Activated CD8-positive, alpha-beta T cell treated with anti-CD3 and anti-CD28 coated beads for 36 hours (primary cell): Measurements from ENCODE around the gene TMEM14B. TPM values are rescaled to one million over a fixed set of nuclear protein-coding genes. Genes with fewer than 3 reads are reported as not detected.
"Not testable (repeated sequence)": the region's sequence is repeated elsewhere in the genome, so short reads cannot be mapped to it uniquely, and the experiment has no call there.

Source experiments
- ATAC-seq: fragments of 200-7000 bp; cut with Tn5 transposase; one replicate; pipeline ENCODE4 v1.10.0; 2021; ENCODE audit warnings: mild to moderate bottlenecking, moderate library complexity
- CTCF ChIA-PET: fragments of 350-600 bp; sonication (Branson Sonifier 250); formaldehyde crosslinking; loops from one replicate; lab custom pipeline; 2021; ENCODE audit warnings: antibody characterized with exemption; lab: Charles Lee
- POLR2A ChIA-PET: fragments of 350-600 bp; sonication (Branson Sonifier 250); formaldehyde crosslinking; loops from one replicate; lab custom pipeline; 2021; ENCODE audit warnings: antibody characterized with exemption; lab: Charles Lee
- DNase-seq: peaks from one replicate; pipeline ENCODE4 v3.0.0-alpha.2; 2020
- H3K27ac Mint-ChIP-seq: one replicate; pipeline ENCODE4 v1.8.0; 2021; ENCODE audit warnings: mild to moderate bottlenecking, mixed read lengths
- H3K27me3 Mint-ChIP-seq: one replicate; pipeline ENCODE4 v1.8.0; 2021; ENCODE audit warnings: mixed read lengths
- H3K36me3 Mint-ChIP-seq: one replicate; pipeline ENCODE4 v1.8.0; 2021; ENCODE audit warnings: low read depth, mixed read lengths
- H3K4me1 Mint-ChIP-seq: one replicate; pipeline ENCODE4 v1.8.0; 2021; ENCODE audit warnings: low read depth, mixed read lengths
- H3K4me3 Mint-ChIP-seq: one replicate; pipeline ENCODE4 v1.8.0; 2021; ENCODE audit warnings: mild to moderate bottlenecking, moderate library complexity, mixed read lengths
- H3K9me3 Mint-ChIP-seq: one replicate; pipeline ENCODE4 v1.8.0; 2021; ENCODE audit warnings: mixed read lengths
- intact Hi-C: fragments of 100-400 bp; cut with micrococcal nuclease; formaldehyde crosslinking; loops from one replicate; pipeline ENCODE4 v1.10.0; 2022
- total RNA-seq, 2 experiments: library from RNA; stranded (reverse); gene quantifications; one replicate each; pipeline ENCODE4 v1.2.3, GENCODE V29; 2021
- TF ChIP-seq, protein P1 (sequence below): fragments of 200-600 bp; IDR thresholded peaks from one replicate; pipeline ENCODE4 v1.8.0; 2022; ENCODE audit warnings: antibody characterized with exemption, mild to moderate bottlenecking

The TMEM14B gene
- total RNA-seq, 2 experiments from 2014 or later: 92.1 to 94.2 TPM

DNA sequence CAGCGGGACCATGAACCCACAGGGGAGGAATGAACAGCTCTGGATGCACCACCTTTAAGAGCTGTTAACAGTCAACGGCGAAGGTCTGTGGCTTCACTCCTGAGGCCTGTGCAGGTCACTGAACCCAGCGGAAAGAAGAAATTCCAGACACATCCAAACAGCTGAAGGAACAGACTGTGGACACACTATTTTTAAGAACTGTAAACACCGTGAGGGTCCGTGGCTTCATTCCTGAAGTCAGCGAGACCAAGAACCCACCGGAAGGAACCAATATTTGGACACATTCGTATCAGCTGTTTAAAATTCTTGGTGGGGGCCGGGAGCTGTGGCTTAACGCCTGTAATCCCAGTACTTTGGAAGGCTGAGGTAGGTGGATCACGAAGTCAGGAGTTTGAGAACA lies 5.4 kb upstream of the TMEM14B start:
- Mint-ChIP-seq H3K27ac (no peak overlapping the region), H3K4me1 (peaks cover 12% of the 10 kb centered on the region), H3K36me3 (peaks cover 4% of the 10 kb centered on the region), H3K9me3 (no peaks in the 10 kb centered on the region), H3K27me3 (no peaks in the 10 kb centered on the region), H3K4me3 (no peak overlapping the region)
- ChIA-PET CTCF (interaction anchor here (0.9 kb wide), 2 partner anchors 17 to 27 kb away, joined by 3 to 4 read pairs; no protein-coding TSS in a partner anchor), POLR2A (interaction anchor here (0.9 to 1.4 kb wide), 2 partner anchors 14 to 47 kb away, joined by 4 read pairs; partner anchors contain the start of genes C6orf52 and PAK1IP1)
- DNase-seq (no peak), ATAC-seq (no peak)
- TF ChIP-seq, protein P1, sequence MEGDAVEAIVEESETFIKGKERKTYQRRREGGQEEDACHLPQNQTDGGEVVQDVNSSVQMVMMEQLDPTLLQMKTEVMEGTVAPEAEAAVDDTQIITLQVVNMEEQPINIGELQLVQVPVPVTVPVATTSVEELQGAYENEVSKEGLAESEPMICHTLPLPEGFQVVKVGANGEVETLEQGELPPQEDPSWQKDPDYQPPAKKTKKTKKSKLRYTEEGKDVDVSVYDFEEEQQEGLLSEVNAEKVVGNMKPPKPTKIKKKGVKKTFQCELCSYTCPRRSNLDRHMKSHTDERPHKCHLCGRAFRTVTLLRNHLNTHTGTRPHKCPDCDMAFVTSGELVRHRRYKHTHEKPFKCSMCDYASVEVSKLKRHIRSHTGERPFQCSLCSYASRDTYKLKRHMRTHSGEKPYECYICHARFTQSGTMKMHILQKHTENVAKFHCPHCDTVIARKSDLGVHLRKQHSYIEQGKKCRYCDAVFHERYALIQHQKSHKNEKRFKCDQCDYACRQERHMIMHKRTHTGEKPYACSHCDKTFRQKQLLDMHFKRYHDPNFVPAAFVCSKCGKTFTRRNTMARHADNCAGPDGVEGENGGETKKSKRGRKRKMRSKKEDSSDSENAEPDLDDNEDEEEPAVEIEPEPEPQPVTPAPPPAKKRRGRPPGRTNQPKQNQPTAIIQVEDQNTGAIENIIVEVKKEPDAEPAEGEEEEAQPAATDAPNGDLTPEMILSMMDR: no peak
- intact Hi-C loops: no loop called here

DNA sequence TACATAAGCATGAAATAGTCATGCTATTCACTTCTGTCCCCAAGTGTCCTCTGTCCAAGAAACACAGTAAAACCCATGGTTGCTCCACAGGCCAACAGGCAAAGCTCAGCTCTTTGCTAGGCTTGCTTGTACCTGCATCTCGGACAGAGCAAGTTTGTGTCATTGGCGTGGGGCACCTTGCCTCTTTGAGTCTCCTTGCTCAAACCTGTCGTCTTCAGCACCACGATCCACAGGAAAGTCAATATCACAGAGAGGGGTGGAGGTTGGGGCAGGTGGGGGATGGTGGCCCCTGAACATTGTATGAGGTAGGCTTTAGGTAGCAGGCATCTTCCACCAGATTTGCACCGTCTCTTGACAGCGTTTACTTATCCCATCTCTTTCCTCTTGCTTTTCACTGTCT lies 4.1 kb upstream of the TMEM14B start:
- no peak for DNase-seq

DNA sequence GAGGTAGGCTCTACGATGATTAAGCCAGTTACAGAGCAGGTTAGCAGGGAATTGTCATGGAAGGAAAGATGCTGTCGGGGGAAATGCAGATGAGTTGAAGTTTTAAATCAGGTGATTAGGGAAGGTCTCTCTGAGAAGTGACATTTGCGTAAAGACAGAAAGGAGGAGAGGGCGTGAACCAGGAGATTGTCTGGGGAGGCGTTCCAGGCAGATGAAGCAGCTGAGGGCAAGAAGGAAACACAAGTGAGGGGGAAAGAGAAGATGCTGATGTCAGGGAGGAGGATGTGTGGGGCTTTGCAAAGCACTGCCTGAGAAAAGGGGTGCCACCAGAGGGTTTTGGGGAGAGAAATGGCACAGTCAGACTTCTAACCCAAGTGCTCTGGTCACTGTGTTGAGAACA lies 2.5 kb upstream of the TMEM14B start:
- Mint-ChIP-seq H3K4me1 (peaks cover 28% of the 10 kb centered on the region), H3K4me3 (no peak overlapping the region), H3K9me3 (no peaks in the 10 kb centered on the region), H3K27me3 (no peaks in the 10 kb centered on the region), H3K27ac (no peak overlapping the region), H3K36me3 (peaks cover 17% of the 10 kb centered on the region)
- DNase-seq (no peak), ATAC-seq (no peak)
- intact Hi-C loops: no loop called here
- CTCF ChIA-PET: no interaction called here
- POLR2A ChIA-PET: interaction anchor here (0.6 kb wide), 1 partner anchor 245 kb away, joined by 3 read pairs; no protein-coding TSS in a partner anchor
- TF ChIP-seq, protein P1: no peak

More for the DNA sequence above, 4.1 kb upstream of the TMEM14B start:
- H3K36me3 Mint-ChIP-seq: peaks cover 4% of the 10 kb centered on the region
- TF ChIP-seq, protein P1: no peak
- ATAC-seq: no peak
- H3K4me1 Mint-ChIP-seq: peaks cover 12% of the 10 kb centered on the region
- no peaks in the 10 kb centered on the region for H3K27me3 Mint-ChIP-seq
- H3K4me3 Mint-ChIP-seq: no peak overlapping the region
- intact Hi-C loops: no loop called here
- CTCF ChIA-PET: no interaction called here
- H3K27ac Mint-ChIP-seq: no peak overlapping the region
- H3K9me3 Mint-ChIP-seq: no peaks in the 10 kb centered on the region
- POLR2A ChIA-PET: interaction anchor here (1.4 kb wide), 1 partner anchor 49 kb away, joined by 4 read pairs; the partner anchor contains the start of genes C6orf52 and PAK1IP1

DNA sequence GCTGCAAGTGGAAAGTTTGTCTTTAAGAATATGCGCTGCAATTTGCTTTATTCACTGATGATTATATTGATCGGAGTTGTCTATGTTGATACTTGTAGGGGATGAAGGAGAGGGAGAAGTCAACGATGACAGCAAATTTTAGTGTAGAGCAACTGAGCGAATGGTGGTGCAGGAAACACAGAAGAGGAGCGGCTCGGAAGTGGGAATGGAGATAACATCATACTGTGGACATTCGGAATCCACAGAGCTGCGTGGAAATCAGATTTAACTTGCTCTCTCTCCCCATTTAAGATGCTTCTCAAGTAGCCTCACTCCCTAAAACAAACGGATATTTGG lies 722 bp upstream of the TMEM14B start:
- POLR2A ChIA-PET: interaction anchor here (1.0 to 3.2 kb wide), 11 partner anchors 8 to 92 kb away, joined by 3 to 20 read pairs (median 4); partner anchors contain the start of genes C6orf52, MAK, PAK1IP1 and TMEM14C
- intact Hi-C loops: loop anchor here (2.0 kb wide), 1 partner anchor 52 kb away; the partner anchor contains the start of genes C6orf52 and PAK1IP1
- CTCF ChIA-PET: interaction anchor here (1.1 to 1.8 kb wide), 4 partner anchors 12 to 347 kb away, joined by 3 to 4 read pairs (median 4); partner anchors contain the start of gene SMIM13
- Mint-ChIP-seq H3K27ac (peak overlapping the region; percentile 95), H3K9me3 (no peaks in the 10 kb centered on the region), H3K4me1 (peaks cover 39% of the 10 kb centered on the region), H3K36me3 (peaks cover 24% of the 10 kb centered on the region), H3K4me3 (peak overlapping the region; percentile 95), H3K27me3 (no peaks in the 10 kb centered on the region)
- DNase-seq (no peak), ATAC-seq (no peak)
- TF ChIP-seq, protein P1: no peak

DNA sequence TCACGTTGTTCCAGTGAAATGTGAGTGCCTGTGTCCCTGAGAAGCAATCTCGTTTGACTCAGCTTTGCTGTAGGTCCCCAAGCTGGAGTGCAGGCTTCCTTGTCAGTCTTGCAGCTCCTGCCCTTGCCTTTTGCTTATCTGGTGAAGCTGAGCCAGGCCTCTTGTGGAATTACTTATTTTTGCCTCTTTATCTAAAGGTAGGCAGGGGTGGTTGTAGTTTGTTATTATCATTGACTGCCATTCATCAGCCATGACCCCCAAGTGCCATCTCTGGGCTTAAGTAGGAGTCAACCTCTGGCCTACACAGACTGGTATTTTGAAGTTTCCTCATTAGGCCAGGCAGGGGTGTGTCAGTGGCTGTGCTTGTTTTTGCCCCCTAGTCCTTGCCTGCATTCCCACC lies 2.1 kb downstream of the TMEM14B start:
- intact Hi-C loops: no loop called here
- TF ChIP-seq, protein P1: no peak
- ATAC-seq (no peak), DNase-seq (no peak)
- H3K4me1 Mint-ChIP-seq: peaks cover 56% of the 10 kb centered on the region
- H3K27ac Mint-ChIP-seq: peak overlapping the region; percentile 29
- ChIA-PET POLR2A (interaction anchor here (3.2 kb wide), 1 partner anchor 26 kb away, joined by 20 read pairs; the partner anchor contains the start of gene TMEM14C), CTCF (no interaction called here)
- no peaks in the 10 kb centered on the region for H3K27me3 Mint-ChIP-seq
- H3K36me3 Mint-ChIP-seq: peaks cover 38% of the 10 kb centered on the region
- H3K4me3 Mint-ChIP-seq: no peak overlapping the region
- no peaks in the 10 kb centered on the region for H3K9me3 Mint-ChIP-seq

DNA sequence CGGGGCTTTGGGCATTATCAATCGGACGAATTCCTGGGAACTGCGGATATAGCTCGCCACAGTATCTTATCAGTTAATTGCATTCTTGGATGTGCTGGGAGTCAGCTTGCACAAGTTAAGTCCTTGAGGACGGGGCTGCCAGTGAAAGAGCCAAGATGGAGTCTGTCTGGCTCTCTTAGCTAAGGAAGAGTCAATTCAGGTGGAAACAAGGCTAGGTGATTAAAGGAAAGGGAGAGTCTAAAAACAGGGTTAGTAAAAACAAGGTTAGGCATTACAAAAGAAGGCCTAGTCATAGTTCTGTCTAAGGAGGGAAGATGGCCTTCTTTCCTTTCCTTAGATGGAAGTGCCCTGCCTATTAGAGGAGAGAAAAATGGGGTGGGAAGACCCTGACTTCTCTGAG lies 3.0 kb downstream of the TMEM14B start:
- H3K4me3 Mint-ChIP-seq, POLR2A ChIA-PET, H3K27ac Mint-ChIP-seq, DNase-seq, H3K9me3 Mint-ChIP-seq, intact Hi-C loops, ATAC-seq, CTCF ChIA-PET, H3K27me3 Mint-ChIP-seq: not testable (repeated sequence)
- peaks cover 45% of the 10 kb centered on the region for H3K36me3 Mint-ChIP-seq
- H3K4me1 Mint-ChIP-seq: peaks cover 64% of the 10 kb centered on the region

DNA sequence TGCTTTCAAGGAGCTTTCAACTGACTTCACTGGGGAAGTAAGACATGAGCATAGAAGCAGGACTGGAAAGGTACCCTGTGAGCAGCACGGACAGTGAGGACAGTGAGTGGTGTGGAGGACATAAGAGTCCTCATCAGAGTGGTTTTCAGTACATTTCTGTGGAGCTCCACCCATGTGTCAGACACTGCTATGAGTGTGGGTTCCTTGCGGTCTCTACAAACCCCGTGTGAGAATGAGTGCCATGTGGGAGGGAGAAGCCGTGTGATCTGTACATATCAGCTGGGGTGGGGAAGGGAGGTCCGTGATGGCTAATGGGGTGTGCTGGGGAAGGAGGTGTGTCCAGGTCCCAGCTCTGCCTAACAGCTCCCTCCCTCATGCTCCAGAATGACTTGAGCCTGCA lies 4.2 kb downstream of the TMEM14B start:
- ChIA-PET CTCF (interaction anchor here (1.2 kb wide), 1 partner anchor 14 kb away, joined by 4 read pairs; no protein-coding TSS in a partner anchor), POLR2A (interaction anchor here (1.2 kb wide), 1 partner anchor 57 kb away, joined by 3 read pairs; the partner anchor contains the start of gene PAK1IP1)
- H3K27ac Mint-ChIP-seq: peak overlapping the region; percentile 18
- H3K9me3 Mint-ChIP-seq, H3K4me3 Mint-ChIP-seq, H3K27me3 Mint-ChIP-seq, intact Hi-C loops, ATAC-seq: not testable (repeated sequence)
- peaks cover 63% of the 10 kb centered on the region for H3K4me1 Mint-ChIP-seq
- DNase-seq: peak; percentile 15
- H3K36me3 Mint-ChIP-seq: peaks cover 56% of the 10 kb centered on the region
